SK-N-SH (cell line): ENCODE results near the gene CUEDC1. TPM values are rescaled to one million over a fixed set of nuclear protein-coding genes. Genes with fewer than 3 reads are reported as not detected.

Source experiments
- CHD2 ChIP-seq: fragments of 150-350 bp; IDR thresholded peaks from 2 replicates; pipeline ENCODE4 v1.6.1; 2018; ENCODE audit warnings: low read length; ENCODE audit not compliant: partially characterized antibody
- ELF1 ChIP-seq: IDR thresholded peaks from 2 replicates; pipeline ENCODE4 v1.4.0; 2012
- FOSL2 ChIP-seq: IDR thresholded peaks from 2 replicates; pipeline ENCODE4 v1.4.0; 2012; ENCODE audit warnings: low read depth, mild to moderate bottlenecking, moderate library complexity, borderline replicate concordance
- FOXJ3 ChIP-seq: sonication (generic); formaldehyde crosslinking; IDR thresholded peaks from 2 replicates; pipeline ENCODE4 v1.5.1; 2020; ENCODE audit warnings: mild to moderate bottlenecking, missing genetic modification reagents
- FOXM1 ChIP-seq: IDR thresholded peaks from 2 replicates; pipeline ENCODE4 v1.4.0; 2012; ENCODE audit warnings: low read depth, mild to moderate bottlenecking
- GABPA ChIP-seq: IDR thresholded peaks from 2 replicates; pipeline ENCODE4 v1.4.0; 2012; ENCODE audit warnings: low read depth, mild to moderate bottlenecking
- GATA2 ChIP-seq: sonication (generic); formaldehyde crosslinking; IDR thresholded peaks from 2 replicates; pipeline ENCODE4 v1.5.0; 2020; ENCODE audit warnings: mild to moderate bottlenecking, missing genetic modification reagents
- JUND ChIP-seq: IDR thresholded peaks from 2 replicates; pipeline ENCODE4 v1.4.0; 2012
- MEF2A ChIP-seq: IDR thresholded peaks from 2 replicates; pipeline ENCODE4 v1.4.0; 2012; ENCODE audit warnings: low read depth, borderline replicate concordance
- MXI1 ChIP-seq: IDR thresholded peaks from 2 replicates; pipeline ENCODE4 v1.6.1; 2012; ENCODE audit warnings: mild to moderate bottlenecking, low read depth, low read length, improper control_type of control experiment
- NRF1 ChIP-seq: IDR thresholded peaks from 2 replicates; pipeline ENCODE4 v1.6.1; 2012; ENCODE audit warnings: low read depth, mild to moderate bottlenecking, low read length
- POLR2AphosphoS5 ChIP-seq: IDR thresholded peaks from 2 replicates; pipeline ENCODE4 v1.6.1; 2012; ENCODE audit warnings: low read depth, low read length
- RCOR1 ChIP-seq: fragments of 150-350 bp; IDR thresholded peaks from 2 replicates; pipeline ENCODE4 v1.6.1; 2017; ENCODE audit warnings: antibody characterized with exemption, low read length
- SIN3A ChIP-seq: IDR thresholded peaks from 2 replicates; pipeline ENCODE4 v1.6.1; 2012; ENCODE audit warnings: low read depth, mild to moderate bottlenecking, low read length, moderate library complexity, borderline replicate concordance
- SMC3 ChIP-seq: IDR thresholded peaks from 2 replicates; pipeline ENCODE4 v1.6.1; 2012; ENCODE audit warnings: low read depth, low read length, improper control_type of control experiment
- TAF1 ChIP-seq: IDR thresholded peaks from 2 replicates; pipeline ENCODE4 v1.6.1; 2012; ENCODE audit warnings: low read depth, mild to moderate bottlenecking, low read length, moderate library complexity, borderline replicate concordance
- TEAD4 ChIP-seq: IDR thresholded peaks from 2 replicates; pipeline ENCODE4 v1.4.0; 2012; ENCODE audit warnings: mild to moderate bottlenecking, borderline replicate concordance; ENCODE audit not compliant: insufficient read depth
- YY1 ChIP-seq: IDR thresholded peaks from 2 replicates; pipeline ENCODE4 v1.4.0; 2012; ENCODE audit warnings: low read depth, mild to moderate bottlenecking
- polyA plus RNA-seq, 3 experiments: library from polyadenylated mRNA; depleted of rRNA; stranded (reverse); fragments of >200 nt; gene quantifications; 2 replicates each; pipeline ENCODE4 v1.2.3, GENCODE V29; 2012
- TF ChIP-seq, protein P1 (sequence below): IDR thresholded peaks from 2 replicates; pipeline ENCODE4; 2012
- TF ChIP-seq, protein P2 (sequence below): IDR thresholded peaks from 2 replicates; pipeline ENCODE4 v1.4.0; 2012; ENCODE audit warnings: low read depth, borderline replicate concordance
- TF ChIP-seq, protein P3 (sequence below): IDR thresholded peaks from 2 replicates; pipeline ENCODE4 v1.4.0; 2012; ENCODE audit warnings: low read depth
- TF ChIP-seq, protein P4 (sequence below): fragments of 200-600 bp; sonication (generic); IDR thresholded peaks from 2 replicates; pipeline ENCODE4 v1.6.1; 2017; ENCODE audit warnings: antibody characterized with exemption, mild to moderate bottlenecking, moderate library complexity
- TF ChIP-seq, protein P5 (sequence below): IDR thresholded peaks from 2 replicates; pipeline ENCODE4 v1.4.0; 2012; ENCODE audit warnings: low read depth, borderline replicate concordance
- TF ChIP-seq, protein P6 (sequence below): fragments of 150-350 bp; IDR thresholded peaks from 2 replicates; pipeline ENCODE4 v1.6.1; 2017; ENCODE audit warnings: antibody characterized with exemption, low read length, low read depth, borderline replicate concordance

Gene CUEDC1
- polyA plus RNA-seq, 1 of the 3 experiments (the other 2 are of a cell fraction): 58.9 TPM

DNA sequence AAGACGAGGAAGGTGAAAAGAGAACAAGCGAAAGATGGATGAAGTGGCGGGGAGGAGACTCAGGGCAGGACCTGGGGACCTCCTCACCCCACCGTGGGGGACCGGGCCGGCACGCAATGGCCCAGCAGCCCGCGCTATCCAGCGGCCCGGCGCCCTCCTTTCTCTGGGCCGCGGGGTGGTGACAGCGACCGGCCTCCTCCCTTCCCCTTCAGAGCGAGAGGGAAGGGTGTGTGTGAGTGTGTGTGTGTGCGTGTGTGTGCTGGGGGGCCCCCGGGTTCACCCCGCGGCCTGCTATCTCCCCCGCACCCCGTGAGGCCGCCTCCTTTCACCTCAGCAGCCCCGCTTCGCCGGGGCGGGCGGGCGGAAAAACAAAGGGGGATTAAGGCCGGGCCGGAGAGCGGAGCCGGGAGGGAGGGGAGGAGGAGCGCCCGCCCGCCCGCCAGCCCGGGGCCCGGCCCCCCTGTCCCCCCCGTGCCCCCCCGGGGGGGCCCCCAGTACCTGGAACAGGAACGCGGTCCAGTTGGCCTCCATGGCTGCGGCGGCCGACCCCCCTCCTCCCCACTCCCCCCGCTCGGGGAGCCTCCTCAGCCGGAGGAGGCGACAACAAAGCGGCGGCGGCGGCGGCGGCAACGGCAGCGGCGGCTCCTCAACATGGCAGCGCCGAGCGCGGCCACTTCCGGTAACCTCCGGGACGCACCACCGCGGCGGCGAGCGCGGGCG is 32.5 kb upstream of the CUEDC1 start, which contains the start of gene VEZF1 (continued):
- TF ChIP-seq, protein P1, sequence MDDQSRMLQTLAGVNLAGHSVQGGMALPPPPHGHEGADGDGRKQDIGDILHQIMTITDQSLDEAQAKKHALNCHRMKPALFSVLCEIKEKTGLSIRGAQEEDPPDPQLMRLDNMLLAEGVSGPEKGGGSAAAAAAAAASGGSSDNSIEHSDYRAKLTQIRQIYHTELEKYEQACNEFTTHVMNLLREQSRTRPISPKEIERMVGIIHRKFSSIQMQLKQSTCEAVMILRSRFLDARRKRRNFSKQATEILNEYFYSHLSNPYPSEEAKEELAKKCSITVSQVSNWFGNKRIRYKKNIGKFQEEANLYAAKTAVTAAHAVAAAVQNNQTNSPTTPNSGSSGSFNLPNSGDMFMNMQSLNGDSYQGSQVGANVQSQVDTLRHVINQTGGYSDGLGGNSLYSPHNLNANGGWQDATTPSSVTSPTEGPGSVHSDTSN: peak; percentile 22; the same call in 1 of the 2 replicates
- TF ChIP-seq FOSL2 (peak; percentile 16; the same call in 1 of the 2 replicates), ELF1 (peak; percentile 24; the same call in 1 of the 2 replicates), RCOR1 (no peak), FOXM1 (no peak), JUND (no peak), SMC3 (peak; percentile 8; the same call in 1 of the 2 replicates), FOXJ3 (CRISPR knock-in tag) (no peak), GATA2 (no peak), SIN3A (peak; percentile 32; the same call in 1 of the 2 replicates), POLR2AphosphoS5 (peak; percentile 49; the same call in 1 of the 2 replicates), TEAD4 (no peak; the same call in 1 of the 2 replicates), TAF1 (peak; percentile 49; the same call in 1 of the 2 replicates), NRF1 (no peak), MXI1 (peak; percentile 62; the same call in 1 of the 2 replicates), MEF2A (no peak), CHD2 (no peak), GABPA (peak; percentile 58; the same call in 1 of the 2 replicates), YY1 (peak; percentile 72)
- TF ChIP-seq, protein P2, sequence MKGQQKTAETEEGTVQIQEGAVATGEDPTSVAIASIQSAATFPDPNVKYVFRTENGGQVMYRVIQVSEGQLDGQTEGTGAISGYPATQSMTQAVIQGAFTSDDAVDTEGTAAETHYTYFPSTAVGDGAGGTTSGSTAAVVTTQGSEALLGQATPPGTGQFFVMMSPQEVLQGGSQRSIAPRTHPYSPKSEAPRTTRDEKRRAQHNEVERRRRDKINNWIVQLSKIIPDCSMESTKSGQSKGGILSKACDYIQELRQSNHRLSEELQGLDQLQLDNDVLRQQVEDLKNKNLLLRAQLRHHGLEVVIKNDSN: no peak
- TF ChIP-seq, protein P3, sequence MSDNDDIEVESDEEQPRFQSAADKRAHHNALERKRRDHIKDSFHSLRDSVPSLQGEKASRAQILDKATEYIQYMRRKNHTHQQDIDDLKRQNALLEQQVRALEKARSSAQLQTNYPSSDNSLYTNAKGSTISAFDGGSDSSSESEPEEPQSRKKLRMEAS: 0 out of 2 replicates have a peak, but pooled peaks have one; percentile 1
- TF ChIP-seq, protein P4, sequence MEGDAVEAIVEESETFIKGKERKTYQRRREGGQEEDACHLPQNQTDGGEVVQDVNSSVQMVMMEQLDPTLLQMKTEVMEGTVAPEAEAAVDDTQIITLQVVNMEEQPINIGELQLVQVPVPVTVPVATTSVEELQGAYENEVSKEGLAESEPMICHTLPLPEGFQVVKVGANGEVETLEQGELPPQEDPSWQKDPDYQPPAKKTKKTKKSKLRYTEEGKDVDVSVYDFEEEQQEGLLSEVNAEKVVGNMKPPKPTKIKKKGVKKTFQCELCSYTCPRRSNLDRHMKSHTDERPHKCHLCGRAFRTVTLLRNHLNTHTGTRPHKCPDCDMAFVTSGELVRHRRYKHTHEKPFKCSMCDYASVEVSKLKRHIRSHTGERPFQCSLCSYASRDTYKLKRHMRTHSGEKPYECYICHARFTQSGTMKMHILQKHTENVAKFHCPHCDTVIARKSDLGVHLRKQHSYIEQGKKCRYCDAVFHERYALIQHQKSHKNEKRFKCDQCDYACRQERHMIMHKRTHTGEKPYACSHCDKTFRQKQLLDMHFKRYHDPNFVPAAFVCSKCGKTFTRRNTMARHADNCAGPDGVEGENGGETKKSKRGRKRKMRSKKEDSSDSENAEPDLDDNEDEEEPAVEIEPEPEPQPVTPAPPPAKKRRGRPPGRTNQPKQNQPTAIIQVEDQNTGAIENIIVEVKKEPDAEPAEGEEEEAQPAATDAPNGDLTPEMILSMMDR: no peak
- TF ChIP-seq, protein P5, sequence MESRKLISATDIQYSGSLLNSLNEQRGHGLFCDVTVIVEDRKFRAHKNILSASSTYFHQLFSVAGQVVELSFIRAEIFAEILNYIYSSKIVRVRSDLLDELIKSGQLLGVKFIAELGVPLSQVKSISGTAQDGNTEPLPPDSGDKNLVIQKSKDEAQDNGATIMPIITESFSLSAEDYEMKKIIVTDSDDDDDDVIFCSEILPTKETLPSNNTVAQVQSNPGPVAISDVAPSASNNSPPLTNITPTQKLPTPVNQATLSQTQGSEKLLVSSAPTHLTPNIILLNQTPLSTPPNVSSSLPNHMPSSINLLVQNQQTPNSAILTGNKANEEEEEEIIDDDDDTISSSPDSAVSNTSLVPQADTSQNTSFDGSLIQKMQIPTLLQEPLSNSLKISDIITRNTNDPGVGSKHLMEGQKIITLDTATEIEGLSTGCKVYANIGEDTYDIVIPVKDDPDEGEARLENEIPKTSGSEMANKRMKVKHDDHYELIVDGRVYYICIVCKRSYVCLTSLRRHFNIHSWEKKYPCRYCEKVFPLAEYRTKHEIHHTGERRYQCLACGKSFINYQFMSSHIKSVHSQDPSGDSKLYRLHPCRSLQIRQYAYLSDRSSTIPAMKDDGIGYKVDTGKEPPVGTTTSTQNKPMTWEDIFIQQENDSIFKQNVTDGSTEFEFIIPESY: no peak
- TF ChIP-seq, protein P6, sequence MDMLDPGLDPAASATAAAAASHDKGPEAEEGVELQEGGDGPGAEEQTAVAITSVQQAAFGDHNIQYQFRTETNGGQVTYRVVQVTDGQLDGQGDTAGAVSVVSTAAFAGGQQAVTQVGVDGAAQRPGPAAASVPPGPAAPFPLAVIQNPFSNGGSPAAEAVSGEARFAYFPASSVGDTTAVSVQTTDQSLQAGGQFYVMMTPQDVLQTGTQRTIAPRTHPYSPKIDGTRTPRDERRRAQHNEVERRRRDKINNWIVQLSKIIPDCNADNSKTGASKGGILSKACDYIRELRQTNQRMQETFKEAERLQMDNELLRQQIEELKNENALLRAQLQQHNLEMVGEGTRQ: no peak
